ENCODE results near the gene GLRA1. TPM values are rescaled to one million over a fixed set of nuclear protein-coding genes. Genes with fewer than 3 reads are reported as not detected.
"Not testable (repeated sequence)": the region's sequence is repeated elsewhere in the genome, so short reads cannot be mapped to it uniquely, and the experiment has no call there.

GLRA1 gene
- total RNA-seq, 1 donor from 2014 or later = not detected

GRCh38 chr5:151846765-151847164, 77.9 kb downstream of the GLRA1 start:
- no peaks in the 10 kb centered on the region for H3K9me3 ChIP-seq
- H3K4me1 ChIP-seq = no peaks in the 10 kb centered on the region
- no peak overlapping the region for H3K4me3 ChIP-seq
- H3K36me3 ChIP-seq = no peaks in the 10 kb centered on the region
- no peak for TF ChIP-seq CTCF (IDR thresholded peaks at IDR 0.05)
- DNase-seq = no peak
- no peaks in the 10 kb centered on the region for H3K27me3 ChIP-seq
- H3K27ac ChIP-seq = no peak overlapping the region
- intact Hi-C loops (cut with DNase I) = no loop called here
- ATAC-seq = no peak

- H3K27me3 ChIP-seq; H3K36me3 ChIP-seq; H3K4me1 ChIP-seq; intact Hi-C loops (cut with DNase I); H3K4me3 ChIP-seq; DNase-seq; H3K27ac ChIP-seq; ATAC-seq: not testable (repeated sequence)
- H3K9me3 ChIP-seq = peaks cover 32% of the 10 kb centered on the region
Measured at GRCh38 chr5:151832843-151833242, 91.8 kb downstream of the GLRA1 start.

GRCh38 chr5:151829370-151829769, 95.3 kb downstream of the GLRA1 start:
- no peaks in the 10 kb centered on the region for H3K27me3 ChIP-seq
- intact Hi-C loops (cut with DNase I) = loop anchor here (5.0 kb wide), 1 partner anchor 313 kb away; no protein-coding TSS in a partner anchor
- ATAC-seq (no peak), DNase-seq (no peak)
- TF ChIP-seq CTCF (IDR thresholded peaks at IDR 0.05) = no peak
- no peak overlapping the region for H3K27ac ChIP-seq
- peaks cover 8% of the 10 kb centered on the region for H3K9me3 ChIP-seq
- H3K36me3 ChIP-seq = no peaks in the 10 kb centered on the region
- H3K4me1 ChIP-seq = no peaks in the 10 kb centered on the region
- H3K4me3 ChIP-seq = no peak overlapping the region

- peak; percentile 87 for ATAC-seq
Measured at GRCh38 chr5:151825445-151825844, 99.2 kb downstream of the GLRA1 start.

GRCh38 chr5:151822141-151822540, 102.5 kb downstream of the GLRA1 start:
- TF ChIP-seq CTCF (IDR thresholded peaks at IDR 0.05) = no peak
- DNase-seq = no peak
- no peaks in the 10 kb centered on the region for H3K27me3 ChIP-seq
- no peaks in the 10 kb centered on the region for H3K9me3 ChIP-seq
- intact Hi-C loops (cut with DNase I) = no loop called here
- no peak for ATAC-seq
- H3K36me3 ChIP-seq = peaks cover 2% of the 10 kb centered on the region
- H3K27ac ChIP-seq = no peak overlapping the region
- H3K4me3 ChIP-seq = no peak overlapping the region
- no peaks in the 10 kb centered on the region for H3K4me1 ChIP-seq

More at GRCh38 chr5:151825445-151825844, 99.2 kb downstream of the GLRA1 start:
- DNase-seq = no peak
- H3K4me1 ChIP-seq = no peaks in the 10 kb centered on the region
- H3K27me3 ChIP-seq = no peaks in the 10 kb centered on the region
- H3K27ac ChIP-seq = no peak overlapping the region
- TF ChIP-seq CTCF (IDR thresholded peaks at IDR 0.05) = peak; percentile 85
- H3K9me3 ChIP-seq = no peaks in the 10 kb centered on the region
- H3K4me3 ChIP-seq = no peak overlapping the region
- no peaks in the 10 kb centered on the region for H3K36me3 ChIP-seq
- intact Hi-C loops (cut with DNase I) = loop anchor here (5.0 kb wide), 1 partner anchor 317 kb away; no protein-coding TSS in a partner anchor

GRCh38 chr5:151820903-151821302, 103.7 kb downstream of the GLRA1 start:
- no peak for TF ChIP-seq CTCF (IDR thresholded peaks at IDR 0.05)
- Histone ChIP-seq H3K27me3 (no peaks in the 10 kb centered on the region), H3K4me1 (no peaks in the 10 kb centered on the region), H3K9me3 (no peaks in the 10 kb centered on the region), H3K27ac (no peak overlapping the region), H3K36me3 (peaks cover 3% of the 10 kb centered on the region), H3K4me3 (no peak overlapping the region)
- intact Hi-C loops (cut with DNase I) = no loop called here
- DNase-seq = no peak
- ATAC-seq = no peak
